ENCODE results near the gene CALHM2. TPM values are rescaled to one million over a fixed set of nuclear protein-coding genes. Genes with fewer than 3 reads are reported as not detected.
"Not testable (repeated sequence)": the region's sequence is repeated elsewhere in the genome, so short reads cannot be mapped to it uniquely, and the experiment has no call there.

CALHM2 gene
- polyA plus RNA-seq (2013, experiment 1 of 2; ENCODE audit: insufficient read length), result 27.8 TPM
- 26.9 TPM for polyA plus RNA-seq (2013, experiment 2 of 2; ENCODE audit: insufficient read length)

GRCh38 chr10:103451831-103452505, at the start of gene CALHM2:
Gene CALHM2, minus strand, starts transcription at chr10:103452370. Its CDS starts 2,429 bp downstream, at chr10:103449941.
- peak; percentile 53 for DNase-seq

GRCh38 chr10:103501186-103501585, 49.0 kb upstream of the CALHM2 start:
- DNase-seq, result no peak

- no peak for DNase-seq
These were observed 48.3 kb upstream of the CALHM2 start for GRCh38 chr10:103500481-103500880.

- no peak for DNase-seq
These were observed 47.7 kb upstream of the CALHM2 start for GRCh38 chr10:103499881-103500280.

GRCh38 chr10:103498936-103499638, 46.9 kb upstream of the CALHM2 start:
- no peak for DNase-seq

- DNase-seq, result no peak
These were observed 45.2 kb upstream of the CALHM2 start for GRCh38 chr10:103497161-103497915.

GRCh38 chr10:103495321-103495720, 43.2 kb upstream of the CALHM2 start:
- DNase-seq, result no peak

GRCh38 chr10:103493916-103494877, 42.0 kb upstream of the CALHM2 start:
- no peak for DNase-seq

- no peak for DNase-seq
These were observed 41.3 kb upstream of the CALHM2 start, which contains the start of gene NEURL1 for GRCh38 chr10:103493362-103493915. Gene NEURL1, plus strand, starts transcription at chr10:103493705. Its CDS starts 683 bp downstream, at chr10:103494388.

- DNase-seq, result no peak
These were observed 40.6 kb upstream of the CALHM2 start for GRCh38 chr10:103492655-103493261.

- peak; percentile 96 for DNase-seq
These were observed 39.7 kb upstream of the CALHM2 start for GRCh38 chr10:103491729-103492364.

- DNase-seq, result no peak
These were observed 38.8 kb upstream of the CALHM2 start for GRCh38 chr10:103490986-103491314.

- DNase-seq, result no peak
These were observed 35.2 kb upstream of the CALHM2 start for GRCh38 chr10:103487410-103487708.

- not testable (repeated sequence) for DNase-seq
These were observed 34.7 kb upstream of the CALHM2 start for GRCh38 chr10:103486635-103487409.

- peak; percentile 60 for DNase-seq
These were observed 29.9 kb upstream of the CALHM2 start for GRCh38 chr10:103481974-103482531.

GRCh38 chr10:103480521-103480920, 28.4 kb upstream of the CALHM2 start:
- DNase-seq, result no peak

GRCh38 chr10:103479135-103479534, 27.0 kb upstream of the CALHM2 start, which contains the start of gene CALHM3:
Gene CALHM3, minus strand, starts transcription at chr10:103479240. Its CDS starts 208 bp downstream, at chr10:103479032.
- no peak for DNase-seq

- no peak for DNase-seq
These were observed 26.5 kb upstream of the CALHM2 start for GRCh38 chr10:103478671-103479070.

GRCh38 chr10:103476046-103476768, 24.0 kb upstream of the CALHM2 start:
- DNase-seq, result no peak
